ENCODE measurements around the gene MED27.

The MED27 gene

GRCh38 chr9:132030626-132031325, 48.9 kb downstream of the MED27 start:
- DNase-seq = no peak
- Histone ChIP-seq H3K9me3 (no peaks in the 10 kb centered on the region), H3K4me1 (peaks cover 3% of the 10 kb centered on the region; the same call in 1 of the 2 replicates), H3K36me3 (no peaks in the 10 kb centered on the region), H3K4me3 (ENCODE audit: low read depth, low read length) (no peak overlapping the region), H3K27me3 (no peaks in the 10 kb centered on the region)
- no peak for TF ChIP-seq CTCF (IDR thresholded peaks at IDR 0.05; ENCODE audit: low read depth, low read length)

GRCh38 chr9:132027752-132028663, 51.7 kb downstream of the MED27 start:
- DNase-seq = no peak
- H3K9me3 ChIP-seq = no peaks in the 10 kb centered on the region; the same call in 1 of the 2 replicates
- no peak for TF ChIP-seq CTCF (IDR thresholded peaks at IDR 0.05; ENCODE audit: low read depth, low read length)
- H3K4me3 ChIP-seq (ENCODE audit: low read depth, low read length) = no peak overlapping the region
- H3K4me1 ChIP-seq = peaks cover 23% of the 10 kb centered on the region
- H3K36me3 ChIP-seq = no peaks in the 10 kb centered on the region
- H3K27me3 ChIP-seq = no peaks in the 10 kb centered on the region

GRCh38 chr9:132026932-132027585, 52.6 kb downstream of the MED27 start:
- TF ChIP-seq CTCF (IDR thresholded peaks at IDR 0.05; ENCODE audit: low read depth, low read length) = no peak

DNA sequence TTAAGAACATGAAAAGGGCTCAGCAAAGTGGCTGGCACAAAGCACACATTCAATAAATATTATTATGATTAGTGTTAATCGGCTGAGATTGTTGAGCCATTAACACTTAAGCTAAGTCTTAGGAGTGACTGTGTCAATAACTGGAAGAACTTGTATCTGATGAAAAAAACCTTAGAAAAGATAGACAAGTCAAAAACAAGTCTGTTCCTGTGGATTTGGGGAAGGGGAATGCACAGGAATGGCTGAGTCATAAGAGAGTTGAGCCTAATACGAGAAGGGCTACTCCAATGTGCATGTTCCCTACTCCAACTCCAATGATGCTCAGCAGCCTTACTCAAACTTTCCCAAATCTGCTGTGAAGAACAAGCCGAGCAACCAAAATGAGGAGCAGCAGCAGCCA, 53.9 kb downstream of the MED27 start:
- no peak for TF ChIP-seq CTCF (IDR thresholded peaks at IDR 0.05; ENCODE audit: low read depth, low read length)
- no peak for DNase-seq
- no peaks in the 10 kb centered on the region; the same call in 1 of the 2 replicates for H3K9me3 ChIP-seq
- H3K4me3 ChIP-seq (ENCODE audit: low read depth, low read length) = no peak overlapping the region
- H3K4me1 ChIP-seq = peaks cover 41% of the 10 kb centered on the region
- H3K27me3 ChIP-seq = no peaks in the 10 kb centered on the region
- H3K36me3 ChIP-seq = no peaks in the 10 kb centered on the region

More at GRCh38 chr9:132026932-132027585, 52.6 kb downstream of the MED27 start:
- H3K36me3 ChIP-seq = no peaks in the 10 kb centered on the region
- no peaks in the 10 kb centered on the region for H3K27me3 ChIP-seq
- H3K4me3 ChIP-seq (ENCODE audit: low read depth, low read length) = no peak overlapping the region
- H3K4me1 ChIP-seq = peaks cover 29% of the 10 kb centered on the region
- no peaks in the 10 kb centered on the region; the same call in 1 of the 2 replicates for H3K9me3 ChIP-seq
- DNase-seq = no peak

DNA sequence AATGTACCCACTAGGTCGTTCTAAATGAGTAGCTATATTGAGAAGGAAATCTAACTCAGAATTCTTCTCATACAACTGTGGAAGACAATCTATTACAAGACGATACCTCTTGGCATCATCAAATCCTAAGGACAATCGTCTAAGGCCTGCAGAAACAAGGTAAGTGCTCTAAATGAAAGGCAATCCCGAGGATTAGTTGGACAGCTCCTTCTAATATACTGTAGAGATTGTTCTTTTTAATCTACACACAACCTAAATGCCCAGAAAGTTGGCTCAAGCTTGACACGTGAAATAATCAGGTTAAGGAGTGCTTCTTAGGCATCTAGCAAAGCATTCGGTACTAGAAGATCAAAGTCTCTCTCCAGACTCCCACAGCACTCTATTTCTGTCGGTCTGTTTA, 55.1 kb downstream of the MED27 start:
- Histone ChIP-seq H3K4me3 (ENCODE audit: low read depth, low read length) (no peak overlapping the region), H3K4me1 (peaks cover 51% of the 10 kb centered on the region), H3K9me3 (no peaks in the 10 kb centered on the region; the same call in 1 of the 2 replicates), H3K36me3 (no peaks in the 10 kb centered on the region), H3K27me3 (no peaks in the 10 kb centered on the region)
- DNase-seq = no peak
- no peak for TF ChIP-seq CTCF (IDR thresholded peaks at IDR 0.05; ENCODE audit: low read depth, low read length)

All from BE2C (cell line).